ENCODE results near the gene THSD4. TPM values are rescaled to one million over a fixed set of nuclear protein-coding genes. Genes with fewer than 3 reads are reported as not detected.
A peak's percentile ranks its signal among the peaks of the same experiment; 100 is the strongest.

THSD4 gene
- total RNA-seq, 4 donors from 2014 or later = 23.0 to 68.5 (median 48.6) TPM

DNA sequence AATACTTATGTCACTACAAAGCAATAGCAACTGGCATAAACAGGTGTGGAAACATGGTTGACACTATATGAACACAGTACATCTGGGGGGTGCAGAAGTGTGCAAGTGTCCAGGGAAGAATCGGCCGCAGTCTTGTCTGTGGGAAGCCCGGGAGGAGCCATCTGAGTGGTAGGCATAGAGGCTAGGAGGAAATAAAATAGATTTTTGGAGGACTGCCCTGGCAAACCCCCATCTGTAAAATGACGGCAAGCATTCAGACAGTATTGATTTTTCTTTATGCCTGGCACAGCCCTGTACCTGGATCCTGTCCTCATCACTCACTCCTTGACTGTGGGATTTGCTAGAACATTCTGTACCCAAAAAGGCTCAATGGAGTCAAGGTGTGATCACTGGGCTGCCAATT is 31.3 kb downstream of the THSD4 start:
- Histone ChIP-seq H3K4me3 (replicated peaks in 1 of 3) (no peak overlapping the region), H3K4me1 (peaks cover 36 to 65% of the 10 kb centered on the region in 2 donors), H3K27ac (peak overlapping the region; percentile 58 to 76 (median 72)), H3K27me3 (no peaks in the 10 kb centered on the region), H3K9me3 (no peaks in the 10 kb centered on the region), H3K36me3 (no peaks in the 10 kb centered on the region)
- TF ChIP-seq POLR2A (IDR thresholded peaks at IDR 0.05) = no peak
- TF ChIP-seq, protein P1, sequence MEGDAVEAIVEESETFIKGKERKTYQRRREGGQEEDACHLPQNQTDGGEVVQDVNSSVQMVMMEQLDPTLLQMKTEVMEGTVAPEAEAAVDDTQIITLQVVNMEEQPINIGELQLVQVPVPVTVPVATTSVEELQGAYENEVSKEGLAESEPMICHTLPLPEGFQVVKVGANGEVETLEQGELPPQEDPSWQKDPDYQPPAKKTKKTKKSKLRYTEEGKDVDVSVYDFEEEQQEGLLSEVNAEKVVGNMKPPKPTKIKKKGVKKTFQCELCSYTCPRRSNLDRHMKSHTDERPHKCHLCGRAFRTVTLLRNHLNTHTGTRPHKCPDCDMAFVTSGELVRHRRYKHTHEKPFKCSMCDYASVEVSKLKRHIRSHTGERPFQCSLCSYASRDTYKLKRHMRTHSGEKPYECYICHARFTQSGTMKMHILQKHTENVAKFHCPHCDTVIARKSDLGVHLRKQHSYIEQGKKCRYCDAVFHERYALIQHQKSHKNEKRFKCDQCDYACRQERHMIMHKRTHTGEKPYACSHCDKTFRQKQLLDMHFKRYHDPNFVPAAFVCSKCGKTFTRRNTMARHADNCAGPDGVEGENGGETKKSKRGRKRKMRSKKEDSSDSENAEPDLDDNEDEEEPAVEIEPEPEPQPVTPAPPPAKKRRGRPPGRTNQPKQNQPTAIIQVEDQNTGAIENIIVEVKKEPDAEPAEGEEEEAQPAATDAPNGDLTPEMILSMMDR (IDR thresholded peaks at IDR 0.05) = no peak
- intact Hi-C loops (cut with DNase I) = no loop called here
- 82 to 94% methylated on average over 4 of the region's 4 CpGs for WGBS, 2 donors
- no peak for DNase-seq

DNA sequence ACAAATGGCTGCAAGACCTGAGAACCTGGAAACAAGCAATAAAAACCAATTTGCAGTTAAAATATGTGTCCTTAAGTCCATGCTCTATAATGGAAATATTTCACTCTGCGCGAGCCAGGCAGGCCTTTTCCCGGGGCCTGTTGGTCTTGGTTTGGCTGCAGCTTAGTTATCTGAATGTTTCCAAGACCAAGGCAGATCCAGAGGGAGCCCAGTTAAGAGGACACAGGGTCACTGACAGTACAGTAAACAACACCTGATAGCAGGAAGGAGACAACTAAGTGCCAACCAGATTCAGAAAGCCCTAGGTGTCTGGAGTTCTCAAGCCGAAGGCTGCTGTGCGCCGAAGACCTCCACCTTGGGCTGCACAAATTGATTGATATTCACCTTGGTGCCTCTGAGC is 32.8 kb downstream of the THSD4 start:
- WGBS, 2 donors = 88 to 98% methylated on average over 6 of the region's 6 CpGs
- DNase-seq = no peak
- Histone ChIP-seq H3K27me3 (no peaks in the 10 kb centered on the region), H3K4me1 (peaks cover 50 to 80% of the 10 kb centered on the region in 2 donors), H3K36me3 (no peaks in the 10 kb centered on the region), H3K27ac (peak overlapping the region in 1 of 3 donors; percentile 92), H3K4me3 (replicated peaks in 1 of 3) (no peak overlapping the region), H3K9me3 (no peaks in the 10 kb centered on the region)
- intact Hi-C loops (cut with DNase I) = no loop called here
- TF ChIP-seq, protein P1 (IDR thresholded peaks at IDR 0.05) = no peak
- no peak for TF ChIP-seq POLR2A (IDR thresholded peaks at IDR 0.05)

DNA sequence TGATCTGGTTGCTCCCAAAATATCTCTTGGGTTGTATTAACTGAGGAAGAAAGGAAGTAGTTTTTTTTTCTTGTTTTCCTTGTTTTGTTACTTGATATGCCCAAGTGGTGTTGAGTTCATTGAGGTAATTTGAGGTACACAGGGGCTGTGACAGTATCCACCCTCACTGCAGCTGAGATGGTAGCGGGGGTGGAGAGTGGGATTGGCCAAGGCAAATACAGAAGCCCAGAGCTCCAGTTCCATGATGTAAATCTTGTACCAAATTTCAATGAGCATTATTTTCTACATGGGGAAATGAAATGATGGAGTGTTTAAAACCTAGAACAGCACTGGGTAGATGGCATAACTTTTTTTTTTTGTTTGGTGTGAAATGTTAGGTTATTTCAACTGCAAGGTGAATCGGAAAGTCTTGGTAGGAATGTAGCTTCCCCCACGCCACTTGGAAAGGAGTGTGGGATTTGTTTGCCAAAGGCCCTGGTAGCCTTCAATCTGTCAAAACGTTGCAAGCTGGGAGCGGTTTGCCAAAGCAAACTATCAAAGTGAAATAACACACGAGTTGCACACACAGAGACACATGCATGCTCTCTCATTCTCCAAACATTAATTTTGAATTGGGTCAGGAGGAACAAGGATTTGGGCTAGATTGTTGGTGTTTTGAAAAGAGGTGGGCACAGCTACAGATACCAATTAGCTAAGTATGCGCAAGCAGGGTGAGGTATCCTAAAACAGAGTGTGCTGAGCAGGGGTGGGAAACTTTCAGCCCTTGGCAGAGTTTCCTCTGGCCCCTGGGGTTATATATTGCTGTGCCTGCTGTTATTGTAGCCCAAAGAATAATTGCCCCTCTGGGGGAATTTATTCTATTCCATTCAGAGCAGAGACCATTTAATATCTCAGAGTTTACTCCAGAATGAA is 34.6 kb downstream of the THSD4 start:
- H3K4me1 ChIP-seq = peaks cover 45 to 66% of the 10 kb centered on the region in 2 donors
- H3K4me3 ChIP-seq (replicated peaks in 1 of 3) = no peak overlapping the region
- DNase-seq = peak; percentile 81
- 28 to 32% methylated on average over 7 of the region's 7 CpGs for WGBS, 2 donors
- TF ChIP-seq, protein P1 (IDR thresholded peaks at IDR 0.05) = no peak
- peak in 1 of 2 donors; percentile 34 for TF ChIP-seq POLR2A (IDR thresholded peaks at IDR 0.05)
- H3K9me3 ChIP-seq = no peaks in the 10 kb centered on the region
- intact Hi-C loops (cut with DNase I) = no loop called here
- no peaks in the 10 kb centered on the region for H3K36me3 ChIP-seq
- H3K27me3 ChIP-seq = no peaks in the 10 kb centered on the region
- H3K27ac ChIP-seq = peak overlapping the region; percentile 80 to 95 (median 92)

DNA sequence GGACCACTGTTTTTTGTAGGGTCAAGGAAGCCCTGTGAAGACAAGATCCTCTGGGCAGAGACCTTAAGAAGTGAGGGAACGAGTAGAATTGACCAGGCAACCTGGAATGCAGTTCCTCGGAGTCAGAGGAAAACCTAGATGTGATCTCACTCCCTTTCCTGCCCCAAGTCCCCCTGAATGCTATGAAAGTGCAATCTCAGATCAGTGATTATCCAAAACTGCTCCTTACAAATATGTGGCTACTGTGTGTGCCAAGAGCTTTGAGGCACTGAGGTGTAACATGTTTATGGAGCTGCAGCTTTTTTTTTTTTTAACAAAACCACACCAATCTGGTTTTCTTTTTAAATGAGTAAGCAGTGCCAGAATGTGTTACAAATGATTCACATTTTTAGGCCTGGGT is 35.8 kb downstream of the THSD4 start:
- TF ChIP-seq, protein P1 (IDR thresholded peaks at IDR 0.05) = no peak
- TF ChIP-seq POLR2A (IDR thresholded peaks at IDR 0.05) = peak in 1 of 2 donors; percentile 50
- intact Hi-C loops (cut with DNase I) = no loop called here
- H3K4me1 ChIP-seq = peaks cover 41 to 63% of the 10 kb centered on the region in 2 donors
- no peak overlapping the region for H3K4me3 ChIP-seq (replicated peaks in 1 of 3)
- WGBS, 2 donors = 30 to 34% methylated on average over 2 of the region's 2 CpGs
- peak; percentile 69 to 74 for DNase-seq
- no peaks in the 10 kb centered on the region for H3K36me3 ChIP-seq
- H3K9me3 ChIP-seq = no peaks in the 10 kb centered on the region
- peak overlapping the region; percentile 80 to 95 (median 92) for H3K27ac ChIP-seq
- no peaks in the 10 kb centered on the region for H3K27me3 ChIP-seq

DNA sequence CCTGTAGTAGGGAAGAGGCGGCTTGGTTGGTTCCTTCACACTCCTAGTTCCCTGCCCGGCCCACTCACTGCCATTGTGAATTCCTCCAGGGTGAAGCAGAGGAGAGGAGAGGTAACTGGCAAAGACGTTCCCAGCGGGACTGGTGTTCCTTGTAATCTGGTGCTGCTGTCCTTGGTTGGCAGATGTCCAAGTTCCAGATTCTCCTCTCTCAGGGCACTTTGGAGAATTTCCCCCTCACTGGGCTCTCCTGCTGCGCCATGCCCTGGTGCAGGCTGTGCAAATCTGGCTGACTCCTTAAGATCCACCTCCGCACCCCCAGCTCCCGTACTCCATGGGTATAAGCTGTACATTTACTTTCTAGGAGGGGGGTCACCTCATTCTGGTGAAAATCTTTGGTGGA is 37.3 kb downstream of the THSD4 start:
- H3K4me3 ChIP-seq (replicated peaks in 1 of 3) = no peak overlapping the region

More for the DNA sequence above, 37.3 kb downstream of the THSD4 start:
- Histone ChIP-seq H3K9me3 (no peaks in the 10 kb centered on the region), H3K4me1 (peaks cover 35 to 49% of the 10 kb centered on the region in 2 donors), H3K36me3 (no peaks in the 10 kb centered on the region), H3K27ac (peak overlapping the region; percentile 74 to 92 (median 80)), H3K27me3 (no peaks in the 10 kb centered on the region)
- intact Hi-C loops (cut with DNase I) = no loop called here
- 50 to 59% methylated on average over 7 of the region's 7 CpGs for WGBS, 2 donors
- peak; percentile 79 to 82 for DNase-seq
- TF ChIP-seq, protein P1 (IDR thresholded peaks at IDR 0.05) = no peak
- no peak for TF ChIP-seq POLR2A (IDR thresholded peaks at IDR 0.05)

Data from thyroid gland (tissue), 4 donors.